Stimulated activated CD8-positive, alpha-beta memory T cell treated with anti-CD3 and anti-CD28 coated beads, Interleukin-4, amount 100 ng/mL, for 1 hour (primary cell): ENCODE data around the gene TEFM.
"Not testable (repeated sequence)": the region's sequence is repeated elsewhere in the genome, so short reads cannot be mapped to it uniquely, and the experiment has no call there.

Experiments used
- DNase-seq, 2 donors: peaks; one replicate each; pipeline ENCODE4 v3.0.0-alpha.2; 2020; ENCODE audit warnings: low read depth in 2 of 2, low spot score in 1 of 2

The TEFM gene, protein sequence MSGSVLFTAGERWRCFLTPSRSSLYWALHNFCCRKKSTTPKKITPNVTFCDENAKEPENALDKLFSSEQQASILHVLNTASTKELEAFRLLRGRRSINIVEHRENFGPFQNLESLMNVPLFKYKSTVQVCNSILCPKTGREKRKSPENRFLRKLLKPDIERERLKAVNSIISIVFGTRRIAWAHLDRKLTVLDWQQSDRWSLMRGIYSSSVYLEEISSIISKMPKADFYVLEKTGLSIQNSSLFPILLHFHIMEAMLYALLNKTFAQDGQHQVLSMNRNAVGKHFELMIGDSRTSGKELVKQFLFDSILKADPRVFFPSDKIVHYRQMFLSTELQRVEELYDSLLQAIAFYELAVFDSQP

GRCh38 chr17:30906101-30906911 lies at the start of gene TEFM:
TEFM (minus strand) TSS chr17:30906238; CDS start chr17:30906198, 40 bp downstream.
- peak; percentile 69 to 73 for DNase-seq

DNA sequence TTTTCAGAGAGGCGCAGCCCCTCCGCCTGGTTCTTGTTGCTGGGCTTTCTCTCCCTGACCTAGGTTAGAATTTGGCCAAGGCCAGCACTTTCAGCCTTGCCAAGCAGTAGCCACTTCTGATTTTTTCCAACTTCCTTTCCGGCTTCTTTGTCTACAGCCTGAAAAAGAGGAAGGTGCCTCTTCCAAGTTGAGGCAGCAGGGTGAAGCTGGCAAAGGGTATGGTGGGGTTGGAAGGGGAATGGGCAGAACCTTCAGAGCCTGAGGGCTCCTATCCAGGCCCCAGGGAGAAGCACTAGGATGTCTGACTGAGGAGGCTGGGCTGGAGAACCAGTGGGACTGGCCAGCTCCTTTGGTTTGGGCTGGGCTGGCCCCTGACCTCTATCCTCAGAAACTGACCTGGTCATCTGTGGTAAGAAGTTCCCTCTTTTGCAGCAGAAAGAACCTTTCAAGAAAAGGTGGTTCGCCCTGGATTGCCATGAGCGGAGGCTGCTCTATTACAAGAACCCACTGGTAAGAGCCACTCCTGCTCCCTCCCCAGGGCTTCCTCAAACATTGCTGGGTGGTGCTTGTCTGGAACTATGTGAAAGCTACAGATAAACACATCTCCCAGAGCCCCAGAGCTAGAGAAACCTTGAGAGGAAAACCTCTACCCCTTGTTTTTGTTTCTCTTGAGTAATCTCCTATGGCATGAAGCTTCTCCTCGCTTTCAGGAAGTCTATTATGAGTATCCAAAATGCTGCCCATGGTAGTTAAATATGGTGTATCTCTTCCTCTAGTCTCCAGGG lies 48.2 kb upstream of the TEFM start:
- no peak for DNase-seq

DNA sequence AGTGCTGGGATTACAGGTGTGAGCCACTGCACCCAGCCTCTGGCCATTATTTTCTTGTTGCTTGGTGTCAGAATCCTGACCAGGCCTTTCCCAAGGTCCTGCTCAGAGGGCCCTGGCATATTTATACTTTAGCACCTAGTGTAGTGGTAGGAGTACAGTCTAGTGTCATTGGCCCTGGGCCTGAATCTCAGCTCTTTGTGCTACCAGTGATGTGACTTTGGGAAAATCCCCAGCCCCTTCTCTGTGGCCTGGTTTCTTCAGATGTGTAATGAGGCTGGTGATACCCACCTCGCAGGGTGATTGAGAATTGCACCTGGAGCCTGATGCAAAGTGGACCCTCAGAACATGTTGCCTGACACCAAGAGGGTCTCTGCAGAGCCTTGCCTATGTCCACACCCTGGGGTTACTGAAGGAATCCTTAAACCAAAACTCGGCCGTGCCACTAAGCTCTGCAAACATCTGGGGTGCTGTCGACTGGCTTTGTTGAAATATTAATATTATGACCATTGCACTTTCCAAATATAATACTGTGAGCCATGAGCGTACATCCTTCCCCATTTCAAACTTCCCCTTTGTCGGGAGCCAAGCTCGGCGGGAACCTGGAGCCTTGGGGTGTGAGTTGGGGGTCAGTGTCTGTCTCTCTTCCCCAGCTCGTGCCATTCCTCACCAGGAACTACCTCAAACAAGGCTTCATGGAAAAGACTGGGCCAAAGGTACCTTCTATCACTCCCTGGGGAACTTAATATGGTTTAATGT lies 46.8 kb upstream of the TEFM start:
- DNase-seq = no peak

DNA sequence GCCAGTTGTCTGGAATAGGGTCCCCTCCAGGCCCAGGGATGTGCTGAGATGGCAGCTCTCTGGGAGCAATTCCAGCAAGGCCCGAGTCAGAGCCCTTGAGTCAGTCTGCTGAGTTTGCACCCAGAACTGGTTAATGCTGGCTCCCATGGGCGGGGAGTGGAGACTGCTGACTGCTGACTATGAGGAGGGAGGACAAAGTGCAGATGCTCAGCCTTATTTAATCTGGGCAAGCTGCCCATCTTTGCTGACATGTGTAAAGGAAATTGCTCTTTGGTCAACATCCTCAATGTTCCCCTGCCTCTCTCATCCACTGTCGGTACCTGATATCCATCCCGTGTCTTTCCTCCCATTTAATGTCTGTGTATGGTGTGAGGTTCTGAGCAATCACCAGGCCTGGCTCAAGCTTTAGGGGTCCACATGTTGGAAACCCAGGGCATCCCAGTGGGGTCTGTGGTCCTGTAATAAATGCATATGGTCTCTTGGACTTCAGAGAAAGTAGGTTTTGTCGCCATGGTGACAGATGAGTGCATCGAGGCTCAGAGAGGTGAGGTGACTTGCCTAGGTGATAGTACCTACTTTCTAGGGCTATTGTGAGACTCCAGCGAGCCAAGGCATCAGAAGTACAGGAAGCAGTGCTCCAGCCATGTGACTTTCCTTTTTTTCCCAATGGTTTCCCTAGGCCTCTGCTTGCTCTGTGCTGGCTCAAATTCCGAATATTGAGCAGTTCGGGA lies 44.8 kb upstream of the TEFM start:
- DNase-seq = no peak

GRCh38 chr17:30950189-30950588 lies 44.2 kb upstream of the TEFM start:
- DNase-seq = no peak

DNA sequence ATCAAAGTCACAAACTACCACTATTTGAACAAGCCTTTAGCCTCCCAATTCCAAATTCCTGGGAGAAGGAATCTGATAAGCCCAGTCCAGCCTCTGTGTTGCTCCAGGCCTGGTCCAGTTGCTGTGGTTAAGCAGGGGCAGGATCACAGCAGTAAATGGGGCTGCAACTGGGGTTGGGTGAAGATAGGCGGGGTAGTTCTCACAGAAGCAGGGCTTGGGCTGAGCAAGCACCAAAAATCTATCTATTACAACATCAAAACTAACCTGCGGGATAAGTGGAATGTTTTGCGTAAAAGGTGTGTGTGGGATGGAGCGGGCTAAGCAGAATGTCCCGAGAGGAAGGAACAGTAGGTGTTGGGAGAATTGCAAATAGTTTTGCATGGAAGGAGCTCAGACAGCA lies 41.8 kb upstream of the TEFM start:
- no peak for DNase-seq

DNA sequence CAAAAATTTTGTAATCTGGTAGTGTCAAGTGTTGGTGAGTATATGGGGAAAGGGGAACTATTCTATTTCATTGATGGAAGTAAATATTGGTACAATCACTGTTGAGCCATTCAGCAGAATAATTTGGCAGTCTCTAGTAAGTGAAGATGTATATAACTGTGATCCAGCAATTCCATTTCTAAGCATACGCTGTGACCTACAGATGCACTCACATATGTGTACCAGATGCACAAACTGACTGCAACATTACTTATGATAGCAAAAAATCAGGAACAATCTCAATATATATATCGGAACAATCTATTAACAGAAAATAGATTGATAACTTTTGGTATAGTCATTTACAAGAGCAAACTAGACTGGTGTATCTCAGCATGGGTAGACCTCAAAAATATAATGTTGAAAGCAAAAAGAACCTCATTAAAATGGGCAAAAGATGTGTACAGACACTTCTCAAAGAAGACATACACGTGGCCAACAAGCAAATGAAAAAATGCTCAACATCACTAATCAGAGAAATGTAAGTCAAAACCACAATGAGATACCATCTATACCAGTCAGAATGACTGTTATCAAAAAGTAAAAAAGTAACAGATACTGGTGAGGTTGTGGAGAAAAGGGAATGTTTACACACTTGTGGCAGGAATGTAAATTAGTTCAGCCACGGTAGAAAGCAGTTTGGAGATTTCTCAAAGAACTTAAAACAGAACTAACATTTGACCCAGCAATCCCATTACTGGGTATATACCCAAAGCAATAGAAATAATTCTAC lies 36.5 kb upstream of the TEFM start:
- no peak for DNase-seq

DNA sequence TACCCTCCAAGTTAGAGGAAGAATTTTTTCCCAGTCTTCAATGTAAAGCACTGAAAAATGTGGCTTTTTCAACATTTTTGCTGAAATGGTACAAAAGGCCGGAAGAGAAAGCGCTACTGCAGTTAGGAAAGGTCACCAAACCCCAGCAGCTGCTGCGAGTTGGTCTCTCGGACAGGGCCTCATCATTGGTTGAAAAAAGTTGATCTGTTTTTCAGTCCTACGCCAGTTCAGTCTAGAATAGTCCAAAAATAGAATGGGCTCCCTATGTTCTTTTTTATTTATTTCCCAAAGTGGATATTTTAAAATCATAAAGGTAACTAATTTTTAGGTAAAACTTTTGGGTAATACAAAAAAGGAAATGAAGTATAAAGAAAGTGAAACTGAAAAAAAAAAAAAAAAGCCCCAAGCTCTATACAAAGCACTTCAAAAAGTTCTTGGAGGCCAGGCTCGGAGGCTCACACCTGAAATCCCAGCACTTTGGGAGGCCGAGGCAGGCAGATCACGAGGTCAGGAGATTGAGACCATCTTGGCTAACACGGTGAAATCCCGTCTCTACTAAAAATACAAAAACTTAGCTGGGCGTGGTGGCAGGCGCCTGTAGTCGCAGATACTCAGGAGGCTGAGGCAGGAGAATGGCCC lies 33.1 kb upstream of the TEFM start:
- DNase-seq = no peak

- DNase-seq = no peak
Measured at GRCh38 chr17:30933966-30934365, 27.9 kb upstream of the TEFM start.

DNA sequence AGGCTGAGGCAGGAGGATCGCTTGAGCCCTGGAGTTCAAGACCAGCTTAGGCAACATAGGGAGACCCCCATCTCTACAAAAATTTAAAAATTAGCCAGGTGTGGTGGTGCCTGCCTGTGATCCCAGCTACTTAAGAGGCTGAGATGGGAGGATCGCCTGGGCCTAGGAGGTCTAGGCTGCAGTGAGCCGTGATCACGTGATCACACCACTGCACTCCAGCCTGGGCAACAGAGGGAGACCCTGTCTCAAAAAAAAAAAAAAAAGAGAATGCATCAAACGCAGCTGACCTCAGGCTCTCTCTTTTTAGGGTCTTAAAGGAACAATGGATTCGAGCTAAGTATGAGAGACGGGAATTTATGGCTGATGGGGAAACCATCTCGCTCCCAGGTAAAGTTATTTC lies 25.5 kb upstream of the TEFM start:
- DNase-seq = not testable (repeated sequence)

DNA sequence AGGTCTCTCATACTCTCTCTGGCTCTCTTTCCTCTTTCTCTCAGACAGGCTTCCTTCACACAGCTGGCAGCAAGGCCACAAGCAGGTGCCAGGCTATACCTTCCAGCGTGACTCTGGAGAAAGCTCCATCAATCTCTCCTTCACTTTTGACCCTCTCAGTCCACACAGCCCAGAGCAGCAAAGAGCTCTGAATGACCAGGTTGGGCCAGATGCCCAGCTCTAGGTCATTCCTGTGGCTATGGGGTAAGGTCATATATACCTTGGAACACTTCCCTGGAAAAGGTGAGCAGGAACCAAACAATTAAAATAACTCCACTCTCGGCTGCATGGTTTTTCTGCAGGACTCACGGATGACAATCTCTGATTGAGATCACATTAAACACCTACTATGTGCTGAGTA lies 24.5 kb upstream of the TEFM start:
- DNase-seq = no peak

DNA sequence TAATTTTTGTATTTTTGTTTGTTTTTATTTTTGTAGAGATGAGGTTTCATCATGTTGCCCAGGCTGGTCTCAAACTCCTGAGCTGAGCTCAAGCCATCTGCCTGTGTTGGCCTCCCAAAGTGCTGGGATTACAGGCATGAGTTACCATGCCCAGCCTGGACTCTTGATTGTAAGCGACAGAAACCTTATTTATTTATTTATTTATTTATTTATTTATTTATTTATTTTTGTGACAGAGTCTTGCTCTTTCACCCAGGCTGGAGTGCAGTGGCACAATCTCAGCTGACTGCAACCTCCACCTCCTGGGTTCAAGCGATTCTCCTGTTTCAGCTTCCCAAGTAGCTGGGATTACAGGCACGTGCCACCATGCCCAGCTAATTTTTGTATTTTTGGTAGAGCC lies 23.8 kb upstream of the TEFM start:
- not testable (repeated sequence) for DNase-seq

DNA sequence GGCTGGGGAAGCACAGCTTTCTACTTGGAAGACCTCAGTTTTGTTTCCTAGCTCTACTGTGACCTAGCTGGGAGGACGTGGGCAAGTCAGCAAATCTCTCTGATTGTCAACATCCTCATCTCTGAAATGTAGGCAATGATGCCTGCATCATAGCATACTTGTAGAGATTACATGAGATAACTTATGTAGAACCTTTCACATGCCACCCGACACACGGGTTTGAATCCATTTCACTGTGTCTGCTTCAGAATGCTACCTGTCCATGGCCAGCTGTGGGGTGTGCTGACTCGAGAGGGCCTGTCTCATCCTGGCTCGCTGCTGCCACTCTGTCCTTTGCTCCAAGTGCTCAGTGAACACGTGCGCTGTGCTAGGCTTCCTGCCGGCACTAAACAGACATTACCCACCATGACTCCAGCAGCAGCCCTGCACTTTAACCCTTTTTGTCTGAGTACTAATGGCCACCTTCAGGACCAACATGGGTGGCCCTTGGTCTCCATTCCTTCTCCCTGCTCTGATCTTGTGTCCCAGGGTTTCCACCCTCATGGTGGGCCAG lies 23.1 kb upstream of the TEFM start:
- DNase-seq = no peak

DNA sequence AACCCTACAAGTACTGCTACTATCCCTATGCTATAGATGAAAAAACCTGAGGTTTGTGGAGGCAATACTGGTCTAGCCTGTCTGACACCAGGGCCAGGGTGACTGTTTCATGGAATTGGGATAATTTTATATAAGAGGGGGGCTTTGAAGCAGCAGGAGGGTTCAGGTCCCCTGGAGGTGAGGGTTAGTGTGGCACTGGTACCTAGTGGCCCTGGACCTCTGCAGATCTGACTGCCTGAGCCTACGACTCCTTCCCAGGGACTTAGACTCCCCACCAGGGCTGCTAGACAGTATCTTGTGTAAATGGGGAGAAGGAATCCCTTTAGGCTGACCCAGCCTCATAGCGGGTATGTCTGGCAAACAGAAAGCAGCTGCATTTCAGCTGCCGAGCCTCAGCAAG lies 22.5 kb upstream of the TEFM start:
- no peak for DNase-seq

- DNase-seq = no peak
Measured at GRCh38 chr17:30927756-30928155, 21.7 kb upstream of the TEFM start.

DNA sequence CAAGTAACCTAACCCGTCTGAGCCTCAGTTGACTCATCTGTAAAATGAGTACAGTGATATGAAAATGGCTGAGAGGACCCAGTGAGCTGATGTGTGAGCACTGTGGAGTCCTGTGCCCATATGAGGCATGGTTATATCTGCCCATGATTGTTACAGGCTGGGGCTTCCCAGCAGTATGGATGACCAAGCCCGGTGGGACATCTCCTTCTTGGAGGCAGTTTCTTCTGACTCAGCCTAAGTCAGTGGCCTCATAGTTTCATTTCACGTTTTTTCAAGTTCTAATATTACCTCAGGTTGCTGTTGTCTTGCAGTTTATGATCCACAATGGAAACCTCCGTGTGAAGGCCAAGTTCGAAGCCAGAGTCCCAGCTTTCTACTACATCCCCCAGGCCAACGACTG lies 20.5 kb upstream of the TEFM start:
- DNase-seq = no peak

DNA sequence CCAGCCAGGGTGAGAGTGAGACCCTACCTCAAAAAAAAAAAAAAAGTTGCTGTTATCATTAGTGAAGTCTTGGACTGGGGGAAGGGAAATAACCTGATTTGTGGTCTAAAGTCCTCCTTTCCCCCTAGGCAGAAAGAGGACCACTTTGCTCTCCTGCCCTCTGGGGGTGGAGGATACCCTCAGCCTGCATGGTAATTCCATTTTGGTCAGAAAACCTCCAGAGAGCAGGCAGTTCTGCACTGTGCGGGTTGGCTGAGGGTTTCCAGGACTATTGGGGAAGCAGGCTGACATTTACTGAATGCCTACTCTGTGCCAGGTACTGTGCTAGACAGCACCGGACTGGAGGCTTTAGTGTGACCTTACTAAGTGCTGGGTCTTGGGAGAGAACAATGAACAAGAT lies 18.3 kb upstream of the TEFM start:
- no peak for DNase-seq

DNA sequence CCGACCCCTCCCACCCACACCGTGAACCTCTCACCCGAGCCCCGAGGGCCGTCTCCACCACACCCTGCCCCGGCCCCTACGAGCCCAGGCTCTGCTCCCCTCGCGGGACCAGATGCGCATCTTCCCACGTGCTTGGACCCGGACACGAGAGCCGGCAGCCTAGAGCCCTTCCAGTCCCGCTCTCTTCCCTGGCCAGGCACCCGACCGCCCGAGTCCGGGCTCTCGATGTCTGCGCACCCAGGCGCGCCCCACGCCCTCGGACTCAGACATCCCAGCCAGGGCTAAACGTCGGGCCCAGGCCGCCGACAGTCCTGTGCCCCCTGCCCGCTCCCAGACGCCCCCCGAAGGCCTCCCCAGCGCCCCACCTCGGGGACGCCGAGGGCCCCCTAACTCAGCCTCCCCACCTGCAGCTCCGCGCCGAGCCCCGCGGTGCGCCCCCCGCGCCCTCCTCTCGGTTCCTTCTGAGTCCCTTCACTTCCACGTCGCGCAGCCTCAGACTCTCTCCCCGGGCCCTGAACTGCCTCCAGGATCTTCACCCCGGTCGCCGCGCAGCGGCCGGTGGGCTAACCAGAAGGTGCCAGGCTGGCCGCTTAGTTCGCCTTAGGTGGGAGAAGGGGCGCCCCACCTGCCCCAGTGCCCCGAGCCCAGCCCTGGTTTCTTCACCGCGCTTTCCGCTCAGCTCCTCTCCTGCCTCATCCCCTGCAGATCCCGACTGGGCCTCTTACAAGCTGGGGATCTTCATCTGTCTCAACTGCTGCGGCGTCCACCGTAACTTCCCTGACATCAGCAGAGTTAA lies 16.4 kb upstream of the TEFM start:
- no peak for DNase-seq
